Rectal smooth muscle tissue (tissue), 1 donor: ENCODE measurements around the gene ZNF787.
"Not testable (repeated sequence)": the region's sequence is repeated elsewhere in the genome, so short reads cannot be mapped to it uniquely, and the experiment has no call there.

Experiments
- H3K27ac ChIP-seq: one replicate; pipeline ENCODE4 v1.7.0; 2013; ENCODE audit warnings: low read depth, low read length, inconsistent platforms
- H3K27me3 ChIP-seq: one replicate; pipeline ENCODE4 v1.7.0; 2013; ENCODE audit warnings: low read length; ENCODE audit not compliant: control insufficient read depth, insufficient read depth
- H3K36me3 ChIP-seq: one replicate; pipeline ENCODE4 v1.7.0; 2013; ENCODE audit warnings: low read length; ENCODE audit not compliant: control insufficient read depth, insufficient read depth
- H3K4me1 ChIP-seq: one replicate; pipeline ENCODE4 v1.7.0; 2013; ENCODE audit warnings: low read length; ENCODE audit not compliant: control insufficient read depth, insufficient read depth
- H3K4me3 ChIP-seq: one replicate; pipeline ENCODE4 v1.7.0; 2013; ENCODE audit warnings: low read length
- H3K9ac ChIP-seq: one replicate; pipeline ENCODE4 v1.7.0; 2013; ENCODE audit warnings: low read length

The ZNF787 gene

GRCh38 chr19:56152644-56153043 lies 31.5 kb upstream of the ZNF787 start:
- no peaks in the 10 kb centered on the region for H3K4me1 ChIP-seq
- H3K9ac ChIP-seq, result no peak overlapping the region
- no peaks in the 10 kb centered on the region for H3K27me3 ChIP-seq
- no peak overlapping the region for H3K4me3 ChIP-seq
- H3K36me3 ChIP-seq, result peaks cover 15% of the 10 kb centered on the region
- H3K27ac ChIP-seq, result no peak overlapping the region

GRCh38 chr19:56150358-56150757 lies 29.3 kb upstream of the ZNF787 start:
- Histone ChIP-seq H3K4me1 (no peaks in the 10 kb centered on the region), H3K9ac (no peak overlapping the region), H3K27me3 (no peaks in the 10 kb centered on the region), H3K27ac (no peak overlapping the region), H3K4me3 (no peak overlapping the region), H3K36me3 (peaks cover 10% of the 10 kb centered on the region)

GRCh38 chr19:56149656-56150038 lies 28.6 kb upstream of the ZNF787 start:
- no peak overlapping the region for H3K9ac ChIP-seq
- H3K4me1 ChIP-seq, result no peaks in the 10 kb centered on the region
- H3K4me3 ChIP-seq, result no peak overlapping the region
- H3K27ac ChIP-seq, result no peak overlapping the region
- peaks cover 10% of the 10 kb centered on the region for H3K36me3 ChIP-seq
- no peaks in the 10 kb centered on the region for H3K27me3 ChIP-seq

- not testable (repeated sequence) for H3K4me3 ChIP-seq, H3K27me3 ChIP-seq, H3K27ac ChIP-seq, H3K4me1 ChIP-seq, H3K9ac ChIP-seq
- peaks cover 10% of the 10 kb centered on the region for H3K36me3 ChIP-seq
Observed at GRCh38 chr19:56148955-56149655, 28.0 kb upstream of the ZNF787 start.

GRCh38 chr19:56148096-56148495 lies 27.0 kb upstream of the ZNF787 start:
- Histone ChIP-seq H3K9ac (no peak overlapping the region), H3K36me3 (peaks cover 10% of the 10 kb centered on the region), H3K4me1 (no peaks in the 10 kb centered on the region), H3K27ac (no peak overlapping the region), H3K27me3 (no peaks in the 10 kb centered on the region), H3K4me3 (no peak overlapping the region)

GRCh38 chr19:56147307-56147706 lies 26.2 kb upstream of the ZNF787 start:
- peaks cover 10% of the 10 kb centered on the region for H3K36me3 ChIP-seq
- no peaks in the 10 kb centered on the region for H3K27me3 ChIP-seq
- no peak overlapping the region for H3K9ac ChIP-seq
- no peak overlapping the region for H3K27ac ChIP-seq
- no peaks in the 10 kb centered on the region for H3K4me1 ChIP-seq
- H3K4me3 ChIP-seq, result no peak overlapping the region

- no peak overlapping the region for H3K9ac ChIP-seq
- H3K27ac ChIP-seq, result no peak overlapping the region
- H3K4me1 ChIP-seq, result peaks cover 2% of the 10 kb centered on the region
- no peaks in the 10 kb centered on the region for H3K27me3 ChIP-seq
- H3K36me3 ChIP-seq, result peaks cover 10% of the 10 kb centered on the region
- H3K4me3 ChIP-seq, result no peak overlapping the region
Observed at GRCh38 chr19:56146904-56147303, 25.8 kb upstream of the ZNF787 start.

- Histone ChIP-seq H3K27ac (no peak overlapping the region), H3K27me3 (no peaks in the 10 kb centered on the region), H3K9ac (no peak overlapping the region), H3K36me3 (peaks cover 10% of the 10 kb centered on the region), H3K4me1 (peaks cover 3% of the 10 kb centered on the region), H3K4me3 (no peak overlapping the region)
Observed at GRCh38 chr19:56145698-56146097, 24.6 kb upstream of the ZNF787 start.

GRCh38 chr19:56144831-56145230 lies 23.7 kb upstream of the ZNF787 start:
- Histone ChIP-seq H3K4me1 (peaks cover 8% of the 10 kb centered on the region), H3K9ac (no peak overlapping the region), H3K4me3 (no peak overlapping the region), H3K27me3 (no peaks in the 10 kb centered on the region), H3K27ac (no peak overlapping the region), H3K36me3 (peaks cover 10% of the 10 kb centered on the region)

- H3K4me1 ChIP-seq, result peaks cover 9% of the 10 kb centered on the region
- H3K27ac ChIP-seq, result no peak overlapping the region
- H3K27me3 ChIP-seq, result no peaks in the 10 kb centered on the region
- peaks cover 10% of the 10 kb centered on the region for H3K36me3 ChIP-seq
- H3K9ac ChIP-seq, result no peak overlapping the region
- H3K4me3 ChIP-seq, result no peak overlapping the region
Observed at GRCh38 chr19:56144376-56144775, 23.3 kb upstream of the ZNF787 start.

- Histone ChIP-seq H3K36me3 (peaks cover 4% of the 10 kb centered on the region), H3K27me3 (no peaks in the 10 kb centered on the region), H3K27ac (no peak overlapping the region), H3K4me3 (peak overlapping the region; percentile 8), H3K4me1 (peaks cover 9% of the 10 kb centered on the region), H3K9ac (no peak overlapping the region)
Observed at GRCh38 chr19:56142897-56143434, 21.9 kb upstream of the ZNF787 start.

GRCh38 chr19:56142087-56142787 lies 21.1 kb upstream of the ZNF787 start:
- H3K36me3 ChIP-seq, result peaks cover 2% of the 10 kb centered on the region
- H3K4me1 ChIP-seq, result peaks cover 9% of the 10 kb centered on the region
- peak overlapping the region; percentile 86 for H3K4me3 ChIP-seq
- H3K27ac ChIP-seq, result peak overlapping the region; percentile 58
- H3K27me3 ChIP-seq, result no peaks in the 10 kb centered on the region
- H3K9ac ChIP-seq, result no peak overlapping the region
